Progenitor cell of endocrine pancreas (in vitro differentiated cells): ENCODE results near the gene ATXN7L1. TPM values are rescaled to one million over a fixed set of nuclear protein-coding genes. Genes with fewer than 3 reads are reported as not detected.

Source experiments
- DNase-seq: peaks from one replicate; pipeline ENCODE4 v3.0.0; 2021; ENCODE audit warnings: low spot score; ENCODE audit not compliant: unreplicated experiment
- H3K27ac Mint-ChIP-seq: 2 replicates; pipeline ENCODE4 v1.8.0; 2021; ENCODE audit warnings: mild to moderate bottlenecking, moderate library complexity, mixed read lengths
- H3K27me3 Mint-ChIP-seq: 2 replicates; pipeline ENCODE4 v1.8.0; 2021; ENCODE audit warnings: mixed read lengths
- H3K36me3 Mint-ChIP-seq: 2 replicates; pipeline ENCODE4 v1.8.0; 2022; ENCODE audit warnings: mixed read lengths; ENCODE audit not compliant: insufficient read depth
- H3K4me1 Mint-ChIP-seq: 2 replicates; pipeline ENCODE4 v1.8.0; 2021; ENCODE audit warnings: low read depth, mixed read lengths
- H3K4me3 Mint-ChIP-seq: 2 replicates; pipeline ENCODE4 v1.8.0; 2021; ENCODE audit warnings: low read depth, mild to moderate bottlenecking, moderate library complexity, mixed read lengths
- H3K9me3 Mint-ChIP-seq: 2 replicates; pipeline ENCODE4 v1.8.0; 2021; ENCODE audit warnings: low read depth, mixed read lengths
- total RNA-seq: library from RNA; stranded (reverse); gene quantifications from 2 replicates; pipeline ENCODE4 v1.2.1, GENCODE V29; 2021
- TF ChIP-seq, protein P1 (sequence below): fragments of 200-600 bp; sonication (generic); IDR thresholded peaks from one replicate; pipeline ENCODE4 v1.5.0; 2021; ENCODE audit warnings: antibody characterized with exemption, mild to moderate bottlenecking; ENCODE audit not compliant: unreplicated experiment

Gene ATXN7L1
- total RNA-seq, 1 donor from 2014 or later: 18.3 TPM

DNA sequence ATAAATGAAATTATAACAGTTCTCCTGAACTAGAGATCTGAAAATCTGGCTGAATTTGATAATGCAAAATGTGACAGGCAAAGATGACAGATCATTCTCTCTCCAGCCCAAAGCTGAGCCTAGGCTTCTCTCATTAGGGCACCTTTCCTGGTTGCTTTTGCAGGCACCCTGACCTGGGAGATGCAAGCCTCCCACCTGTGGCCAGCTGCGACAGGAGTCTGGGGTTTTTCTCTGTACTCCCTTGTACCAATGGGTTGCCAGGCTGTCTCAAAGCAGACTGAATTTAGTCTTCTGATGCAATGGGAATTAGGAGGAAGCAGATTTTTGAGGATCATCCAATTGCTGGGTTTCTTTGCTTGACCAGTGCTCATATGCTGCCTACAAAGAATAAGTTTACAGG, 210.1 kb downstream of the ATXN7L1 start:
- no peak overlapping the region for H3K27ac Mint-ChIP-seq
- TF ChIP-seq, protein P1, sequence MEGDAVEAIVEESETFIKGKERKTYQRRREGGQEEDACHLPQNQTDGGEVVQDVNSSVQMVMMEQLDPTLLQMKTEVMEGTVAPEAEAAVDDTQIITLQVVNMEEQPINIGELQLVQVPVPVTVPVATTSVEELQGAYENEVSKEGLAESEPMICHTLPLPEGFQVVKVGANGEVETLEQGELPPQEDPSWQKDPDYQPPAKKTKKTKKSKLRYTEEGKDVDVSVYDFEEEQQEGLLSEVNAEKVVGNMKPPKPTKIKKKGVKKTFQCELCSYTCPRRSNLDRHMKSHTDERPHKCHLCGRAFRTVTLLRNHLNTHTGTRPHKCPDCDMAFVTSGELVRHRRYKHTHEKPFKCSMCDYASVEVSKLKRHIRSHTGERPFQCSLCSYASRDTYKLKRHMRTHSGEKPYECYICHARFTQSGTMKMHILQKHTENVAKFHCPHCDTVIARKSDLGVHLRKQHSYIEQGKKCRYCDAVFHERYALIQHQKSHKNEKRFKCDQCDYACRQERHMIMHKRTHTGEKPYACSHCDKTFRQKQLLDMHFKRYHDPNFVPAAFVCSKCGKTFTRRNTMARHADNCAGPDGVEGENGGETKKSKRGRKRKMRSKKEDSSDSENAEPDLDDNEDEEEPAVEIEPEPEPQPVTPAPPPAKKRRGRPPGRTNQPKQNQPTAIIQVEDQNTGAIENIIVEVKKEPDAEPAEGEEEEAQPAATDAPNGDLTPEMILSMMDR: no peak

DNA sequence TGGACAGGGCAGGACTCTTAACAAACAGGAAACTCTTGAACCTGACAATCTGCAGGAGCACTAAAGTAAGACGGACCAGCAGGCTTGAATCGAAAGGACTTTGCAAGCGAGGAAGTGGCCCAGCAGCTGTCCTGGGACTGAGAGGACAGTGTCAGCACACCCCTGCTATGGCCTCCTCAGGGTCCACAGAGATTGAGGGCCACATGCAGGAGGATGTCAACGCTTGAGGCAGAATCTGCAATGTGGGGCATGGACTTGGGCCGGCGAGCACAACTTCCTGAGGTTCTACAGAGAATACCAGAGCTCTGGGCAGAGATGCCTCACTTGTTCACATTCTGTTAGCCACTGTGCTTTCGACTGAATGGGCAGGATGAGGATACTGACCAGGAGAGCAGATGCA, 210.7 kb downstream of the ATXN7L1 start:
- TF ChIP-seq, protein P1: no peak
- H3K36me3 Mint-ChIP-seq: peaks cover 5% of the 10 kb centered on the region
- H3K27me3 Mint-ChIP-seq: no peaks in the 10 kb centered on the region
- no peak overlapping the region for H3K4me3 Mint-ChIP-seq
- no peaks in the 10 kb centered on the region for H3K9me3 Mint-ChIP-seq
- DNase-seq: no peak
- H3K4me1 Mint-ChIP-seq: no peaks in the 10 kb centered on the region
- no peak overlapping the region for H3K27ac Mint-ChIP-seq

More for the DNA sequence above, 210.1 kb downstream of the ATXN7L1 start:
- DNase-seq: no peak
- Mint-ChIP-seq H3K4me3 (no peak overlapping the region), H3K4me1 (no peaks in the 10 kb centered on the region), H3K9me3 (no peaks in the 10 kb centered on the region), H3K27me3 (no peaks in the 10 kb centered on the region), H3K36me3 (peaks cover 3% of the 10 kb centered on the region)

DNA sequence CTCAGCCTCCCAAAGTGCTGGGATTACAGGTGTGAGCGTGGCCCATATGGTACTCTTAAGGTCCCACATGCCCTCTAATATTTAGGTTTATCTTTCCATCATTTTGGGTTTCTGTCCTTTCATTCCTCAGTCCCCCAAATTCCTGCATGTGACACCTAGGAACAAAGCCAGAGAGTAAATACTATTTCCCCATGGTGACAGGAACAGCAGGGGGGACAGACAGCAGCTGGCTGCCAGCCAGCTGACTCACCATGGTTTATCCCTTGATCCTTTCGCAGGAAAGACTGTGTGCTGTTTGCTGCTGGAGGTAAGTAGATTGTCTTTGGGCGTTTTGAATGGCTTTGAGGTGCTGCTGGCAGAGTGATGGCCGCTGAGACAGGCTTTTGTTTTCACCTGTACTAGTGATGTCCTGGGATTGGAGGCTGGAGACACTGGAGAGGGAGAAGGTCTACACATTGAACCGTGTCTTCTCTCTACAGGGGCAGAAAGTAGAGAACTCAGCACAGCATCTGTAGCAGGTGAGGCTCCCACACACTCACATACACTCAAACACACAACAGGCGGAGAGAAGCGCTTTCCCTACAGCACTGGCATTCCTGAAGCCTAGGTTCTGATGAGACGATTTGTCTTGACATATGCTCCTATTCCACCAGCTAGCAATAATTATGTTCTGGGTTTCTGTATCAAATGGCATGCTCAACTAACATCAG, 211.4 kb downstream of the ATXN7L1 start:
- Mint-ChIP-seq H3K36me3 (peaks cover 9% of the 10 kb centered on the region), H3K27ac (no peak overlapping the region), H3K4me1 (no peaks in the 10 kb centered on the region), H3K9me3 (no peaks in the 10 kb centered on the region), H3K27me3 (no peaks in the 10 kb centered on the region), H3K4me3 (no peak overlapping the region)
- no peak for DNase-seq
- TF ChIP-seq, protein P1: no peak

DNA sequence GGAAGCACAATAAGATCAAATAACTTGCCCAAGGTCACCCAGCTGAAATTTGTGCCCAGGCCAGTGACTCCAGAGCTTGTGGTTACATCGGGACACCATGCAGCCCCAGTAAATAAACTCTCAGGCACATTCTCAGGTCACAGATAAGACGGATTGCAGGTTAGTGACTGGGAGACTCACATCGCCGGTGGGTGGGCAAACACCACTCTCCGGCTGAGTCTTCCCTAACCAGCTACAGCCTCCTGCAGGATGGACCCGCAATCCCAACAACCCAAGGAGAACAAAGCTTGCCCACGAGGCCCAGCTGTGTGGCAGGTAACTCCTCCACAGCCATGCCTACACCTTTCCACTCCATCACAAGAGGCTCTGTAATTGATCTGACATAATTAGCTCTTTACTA, 213.4 kb downstream of the ATXN7L1 start:
- Mint-ChIP-seq H3K27me3 (no peaks in the 10 kb centered on the region), H3K4me3 (no peak overlapping the region), H3K36me3 (peaks cover 12% of the 10 kb centered on the region), H3K27ac (no peak overlapping the region), H3K9me3 (no peaks in the 10 kb centered on the region), H3K4me1 (no peaks in the 10 kb centered on the region)
- no peak for DNase-seq
- TF ChIP-seq, protein P1: no peak

DNA sequence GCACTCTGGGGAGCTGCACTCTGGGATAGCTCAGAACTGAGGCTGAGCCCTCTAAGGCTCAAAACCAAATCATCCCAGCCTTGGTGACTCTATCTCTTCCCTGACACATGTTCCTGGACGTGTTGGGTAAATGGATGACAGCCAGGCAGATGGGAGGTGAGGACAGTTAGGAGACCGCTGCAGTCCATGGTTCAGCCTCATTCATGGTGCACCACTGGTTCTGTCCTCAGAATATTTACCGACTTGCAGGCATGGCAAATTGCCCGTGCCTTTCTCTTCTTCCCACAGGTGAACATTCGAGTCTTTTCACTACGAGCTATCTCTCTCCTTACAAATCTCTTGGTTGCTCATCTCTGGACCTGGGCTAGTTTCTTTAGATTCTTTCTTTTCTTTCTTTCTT, 214.8 kb downstream of the ATXN7L1 start:
- Mint-ChIP-seq H3K4me1 (no peaks in the 10 kb centered on the region), H3K36me3 (peaks cover 15% of the 10 kb centered on the region), H3K27ac (no peak overlapping the region), H3K4me3 (no peak overlapping the region), H3K27me3 (no peaks in the 10 kb centered on the region), H3K9me3 (no peaks in the 10 kb centered on the region)
- no peak for DNase-seq
- TF ChIP-seq, protein P1: no peak
